GM12892 (cell line): ENCODE results near the gene INHBC.

Source experiments
- POLR2A ChIP-seq: IDR thresholded peaks from 2 replicates; pipeline ENCODE4 v1.6.1; 2011; ENCODE audit warnings: low read depth, low read length, control low read depth
- POLR2AphosphoS5 ChIP-seq: IDR thresholded peaks from 2 replicates; pipeline ENCODE4 v1.6.1; 2011; ENCODE audit warnings: low read depth, low read length, control low read depth

- TF ChIP-seq POLR2A (no peak), POLR2AphosphoS5 (no peak)
Observed at GRCh38 chr12:57455374-57456144, 21.0 kb downstream of the INHBC start.
